HepG2 (cell line): Measurements from ENCODE around the gene UTS2R. TPM values are rescaled to one million over a fixed set of nuclear protein-coding genes. Genes with fewer than 3 reads are reported as not detected.

Source experiments
- AKNA ChIP-seq: sonication (generic); formaldehyde crosslinking; IDR thresholded peaks from 2 replicates; pipeline ENCODE4 v1.4.0; 2020; ENCODE audit warnings: missing genetic modification reagents, borderline replicate concordance
- ARNT ChIP-seq: fragments of 450-650 bp; IDR thresholded peaks from 2 replicates; pipeline ENCODE4 v1.6.1; 2017
- ATAD3A ChIP-seq: sonication (generic); formaldehyde crosslinking; IDR thresholded peaks from 2 replicates; pipeline ENCODE4 v1.4.0; 2020; ENCODE audit warnings: missing genetic modification reagents
- ATF7-NPFF ChIP-seq: sonication (generic); formaldehyde crosslinking; IDR thresholded peaks from 2 replicates; pipeline ENCODE4 v1.8.1; 2023; ENCODE audit warnings: mild to moderate bottlenecking, low read depth, missing genetic modification reagents, moderate library complexity
- FOXK1 ChIP-seq: sonication (generic); formaldehyde crosslinking; IDR thresholded peaks from 2 replicates; pipeline ENCODE4 v1.4.0; 2020; ENCODE audit warnings: low read depth, missing genetic modification reagents, borderline replicate concordance
- GMEB1 ChIP-seq: sonication (generic); formaldehyde crosslinking; IDR thresholded peaks from 2 replicates; pipeline ENCODE4 v1.5.1; 2020; ENCODE audit warnings: missing genetic modification reagents, mild to moderate bottlenecking, borderline replicate concordance
- HNRNPLL ChIP-seq: fragments of 200-400 bp; formaldehyde crosslinking; IDR thresholded peaks from 2 replicates; pipeline ENCODE4 v1.6.1; 2017; ENCODE audit warnings: mild to moderate bottlenecking, low read depth, low read length; ENCODE audit not compliant: poor library complexity, severe bottlenecking
- MXD1 ChIP-seq: sonication (generic); formaldehyde crosslinking; IDR thresholded peaks from 2 replicates; pipeline ENCODE4 v1.4.0; 2020; ENCODE audit warnings: mild to moderate bottlenecking, missing genetic modification reagents
- PLSCR1 ChIP-seq: sonication (generic); formaldehyde crosslinking; IDR thresholded peaks from 2 replicates; pipeline ENCODE4 v1.5.0; 2020; ENCODE audit warnings: missing genetic modification reagents, mild to moderate bottlenecking, borderline replicate concordance
- RFX3 ChIP-seq: IDR thresholded peaks from 2 replicates; pipeline ENCODE4 v1.6.1; 2016; ENCODE audit warnings: missing biosample characterization, missing genetic modification reagents
- SUZ12 ChIP-seq: fragments of 150-350 bp; IDR thresholded peaks from 2 replicates; pipeline ENCODE4 v1.6.1; 2014; ENCODE audit warnings: low read depth, low read length
- TIGD3 ChIP-seq: sonication (generic); formaldehyde crosslinking; IDR thresholded peaks from 2 replicates; pipeline ENCODE4 v1.5.1; 2020; ENCODE audit warnings: mild to moderate bottlenecking, missing genetic modification reagents, borderline replicate concordance
- WIZ ChIP-seq: sonication (generic); formaldehyde crosslinking; IDR thresholded peaks from 2 replicates; pipeline ENCODE4 v1.5.1; 2020; ENCODE audit warnings: mild to moderate bottlenecking, missing genetic modification reagents
- ZNF414 ChIP-seq: sonication (generic); formaldehyde crosslinking; IDR thresholded peaks from 2 replicates; pipeline ENCODE4 v1.5.0; 2020; ENCODE audit warnings: missing genetic modification reagents
- ZNF441 ChIP-seq: sonication (generic); formaldehyde crosslinking; IDR thresholded peaks from 2 replicates; pipeline ENCODE4 v1.7.0; 2021; ENCODE audit warnings: missing genetic modification reagents, borderline replicate concordance
- ZNF569 ChIP-seq: sonication (generic); formaldehyde crosslinking; IDR thresholded peaks from 2 replicates; pipeline ENCODE4 v1.5.0; 2020; ENCODE audit warnings: mild to moderate bottlenecking, missing genetic modification reagents, moderate library complexity, borderline replicate concordance
- ZNF781 ChIP-seq: sonication (generic); formaldehyde crosslinking; IDR thresholded peaks from 2 replicates; pipeline ENCODE4 v1.5.1; 2020; ENCODE audit warnings: borderline replicate concordance, mild to moderate bottlenecking, missing genetic modification reagents; ENCODE audit errors: not compliant biosample characterization
- polyA plus RNA-seq, 8 experiments: library from polyadenylated mRNA; depleted of rRNA in 3 of 8; stranded (reverse) in 7 of 8; unstranded in 1 of 8; fragments of >200 nt; fragmentation: Illumina TruSeq in 4 of 8; extraction: Trizol in 4 of 8; gene quantifications; 2 replicates each; pipeline versions ENCODE4 v1.2.1 to v1.2.3, GENCODE V29; 2011 to 2016; ENCODE audit warnings: low read depth in 4 of 8, missing spikeins in 1 of 8, mixed read lengths in 1 of 8; ENCODE audit not compliant: insufficient read depth in 1 of 8
- total RNA-seq, 5 experiments: library from RNA; depleted of rRNA; stranded (reverse); fragments of >200 nt; fragmentation: Illumina TruSeq; extraction: Trizol; gene quantifications; 2 replicates each; pipeline ENCODE4 v1.2.3, GENCODE V29; 2016; ENCODE audit warnings: low read depth in 1 of 5

The UTS2R gene
- total and polyA plus RNA-seq, 2 of the 13 experiments (the other 11 are each of a cell fraction or from before 2014, with no cell fraction given), result 0.13 to 0.15 TPM

- peak; percentile 86 for TF ChIP-seq ZNF781
- TF ChIP-seq ZNF414, result peak; percentile 96
- TF ChIP-seq ZNF441, result peak; percentile 82
- TF ChIP-seq ZNF569 (CRISPR knock-in tag), result no peak
- no peak for TF ChIP-seq ATAD3A (CRISPR knock-in tag)
- TF ChIP-seq SUZ12, result no peak
- peak; percentile 84 for TF ChIP-seq GMEB1 (CRISPR knock-in tag)
- no peak for TF ChIP-seq WIZ (CRISPR knock-in tag)
- TF ChIP-seq ATF7-NPFF, result peak; percentile 79; the same call in 1 of the 2 replicates
- peak; percentile 89; the same call in 1 of the 2 replicates for TF ChIP-seq FOXK1
- TF ChIP-seq HNRNPLL, result peak; percentile 47
- no peak for TF ChIP-seq RFX3
- TF ChIP-seq AKNA (CRISPR knock-in tag), result no peak
- TF ChIP-seq ARNT, result no peak
- peak; percentile 77 for TF ChIP-seq MXD1 (CRISPR knock-in tag)
- peak; percentile 53; the same call in 1 of the 2 replicates for TF ChIP-seq TIGD3 (CRISPR knock-in tag)
- no peak for TF ChIP-seq PLSCR1 (CRISPR knock-in tag)
Measured at GRCh38 chr17:82328141-82328993, 43.2 kb upstream of the UTS2R start (continued).
